Prostate gland (tissue), 2 donors: ENCODE measurements around the gene MICAL1.

Source experiments
- CTCF ChIP-seq, 4 experiments: fragments of 200-600 bp in 2 of 4; fragments of 450-650 bp in 2 of 4; sonication (generic) in 2 of 4; IDR thresholded peaks; 1 replicate in 3 of 4; 2 replicates in 1 of 4; pipeline ENCODE4 v1.5.1; 2016 to 2019; ENCODE audit warnings: antibody characterized with exemption in 4 of 4, mild to moderate bottlenecking in 2 of 4, moderate library complexity in 2 of 4
- POLR2A ChIP-seq: fragments of 450-650 bp; IDR thresholded peaks from one replicate; pipeline ENCODE4 v1.6.1; 2016; ENCODE audit warnings: antibody characterized with exemption, mild to moderate bottlenecking

DNA sequence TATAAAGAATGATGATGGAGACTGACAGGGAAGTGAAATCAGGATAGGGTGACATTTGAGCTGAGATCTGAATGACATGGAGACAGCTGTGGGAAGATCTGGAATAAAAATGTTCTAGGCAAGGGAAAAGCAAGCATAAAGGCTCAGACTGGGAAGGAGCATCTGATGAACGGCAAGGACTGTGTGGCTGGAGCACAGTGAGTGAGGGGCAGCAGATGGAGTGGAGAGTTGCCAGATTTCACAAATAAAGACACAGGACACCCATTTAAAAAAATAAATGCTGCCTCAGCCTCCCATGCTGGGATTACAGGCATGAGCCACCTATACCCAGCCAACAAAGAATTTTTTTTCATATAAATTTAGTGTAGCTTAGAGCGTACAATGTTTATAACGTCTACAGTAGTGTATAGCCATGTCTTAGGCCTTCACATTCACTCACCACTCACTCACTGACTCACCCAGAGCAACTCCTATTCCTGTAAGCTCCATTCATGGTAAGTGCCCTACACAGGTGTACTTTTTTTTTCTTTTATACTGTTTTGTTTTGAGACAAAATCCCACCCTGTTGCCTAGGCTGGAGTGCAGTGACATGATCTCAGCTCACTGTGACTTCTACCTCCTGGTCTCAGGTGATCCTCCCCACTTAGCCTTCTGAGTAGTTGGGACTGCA, 29.8 kb upstream of the MICAL1 start:
- TF ChIP-seq CTCF (IDR thresholded peaks at IDR 0.05) (no peak), POLR2A (no peak)
